GM18870 (cell line): ENCODE data around the gene ACVR2B.

ENCODE experiments used
- ATAC-seq: cut with Tn5 transposase; IDR thresholded peaks from one replicate; pipeline ENCODE4 v1.9.1; 2021; ENCODE audit warnings: moderate library complexity; ENCODE audit not compliant: unreplicated experiment

ACVR2B gene

GRCh38 chr3:38480930-38481329 is 27.2 kb downstream of the ACVR2B start:
- ATAC-seq, result no peak

- no peak for ATAC-seq
These were observed 29.3 kb downstream of the ACVR2B start for GRCh38 chr3:38482951-38483350.

GRCh38 chr3:38487323-38487722 is 33.6 kb downstream of the ACVR2B start:
- peak; percentile 84 for ATAC-seq

GRCh38 chr3:38488949-38489348 is 35.3 kb downstream of the ACVR2B start:
- no peak for ATAC-seq

GRCh38 chr3:38489766-38490165 is 36.1 kb downstream of the ACVR2B start:
- no peak for ATAC-seq

GRCh38 chr3:38490281-38491030 is 36.8 kb downstream of the ACVR2B start:
- ATAC-seq, result no peak

- ATAC-seq, result no peak
These were observed 37.5 kb downstream of the ACVR2B start for GRCh38 chr3:38491215-38491614.

- no peak for ATAC-seq
These were observed 39.3 kb downstream of the ACVR2B start for GRCh38 chr3:38493031-38493430.

- ATAC-seq, result peak; percentile 65
These were observed 42.6 kb downstream of the ACVR2B start, which contains the start of gene EXOG for GRCh38 chr3:38496131-38496910. EXOG (plus strand) TSS chr3:38496340; CDS start chr3:38496368, 28 bp downstream.

GRCh38 chr3:38497031-38497430 is 43.3 kb downstream of the ACVR2B start:
- ATAC-seq, result no peak

- no peak for ATAC-seq
These were observed 47.2 kb downstream of the ACVR2B start for GRCh38 chr3:38500688-38501417.

GRCh38 chr3:38507120-38507519 is 53.4 kb downstream of the ACVR2B start:
- peak; percentile 94 for ATAC-seq

GRCh38 chr3:38509732-38510131 is 56.0 kb downstream of the ACVR2B start:
- no peak for ATAC-seq

GRCh38 chr3:38510631-38511030 is 56.9 kb downstream of the ACVR2B start:
- no peak for ATAC-seq

- ATAC-seq, result no peak
These were observed 57.9 kb downstream of the ACVR2B start for GRCh38 chr3:38511546-38511945.

GRCh38 chr3:38515367-38515766 is 61.7 kb downstream of the ACVR2B start:
- no peak for ATAC-seq

- ATAC-seq, result no peak
These were observed 63.0 kb downstream of the ACVR2B start for GRCh38 chr3:38516669-38517068.

- ATAC-seq, result no peak
These were observed 65.3 kb downstream of the ACVR2B start for GRCh38 chr3:38519000-38519399.

GRCh38 chr3:38519651-38520050 is 66.0 kb downstream of the ACVR2B start:
- ATAC-seq, result no peak

- ATAC-seq, result no peak
These were observed 67.8 kb downstream of the ACVR2B start for GRCh38 chr3:38521391-38521987.

GRCh38 chr3:38522002-38522401 is 68.3 kb downstream of the ACVR2B start:
- no peak for ATAC-seq
